Cardiac fibroblast (primary cell): ENCODE measurements around the gene CCDC177.
"Not testable (repeated sequence)": the region's sequence is repeated elsewhere in the genome, so short reads cannot be mapped to it uniquely, and the experiment has no call there.

ENCODE experiments used
- DNase-seq, 2 donors: peaks; one replicate each; pipeline versions ENCODE4 v3.0.0 to v3.0.0-alpha.2; 2010; ENCODE audit warnings: low read depth in 2 of 2
- H3K4me3 ChIP-seq, 2 donors: replicated peaks in 1 of 2; 1 replicate in 1 of 2; 2 replicates in 1 of 2; pipeline ENCODE4 v1.5.1; 2011; ENCODE audit warnings: low read depth in 2 of 2, low read length in 2 of 2, mild to moderate bottlenecking in 2 of 2, moderate library complexity in 1 of 2
- CTCF ChIP-seq: IDR thresholded peaks from one replicate; pipeline ENCODE4 v1.5.1; 2011; ENCODE audit warnings: low read depth, mild to moderate bottlenecking, low read length, inconsistent platforms

Gene CCDC177

DNA sequence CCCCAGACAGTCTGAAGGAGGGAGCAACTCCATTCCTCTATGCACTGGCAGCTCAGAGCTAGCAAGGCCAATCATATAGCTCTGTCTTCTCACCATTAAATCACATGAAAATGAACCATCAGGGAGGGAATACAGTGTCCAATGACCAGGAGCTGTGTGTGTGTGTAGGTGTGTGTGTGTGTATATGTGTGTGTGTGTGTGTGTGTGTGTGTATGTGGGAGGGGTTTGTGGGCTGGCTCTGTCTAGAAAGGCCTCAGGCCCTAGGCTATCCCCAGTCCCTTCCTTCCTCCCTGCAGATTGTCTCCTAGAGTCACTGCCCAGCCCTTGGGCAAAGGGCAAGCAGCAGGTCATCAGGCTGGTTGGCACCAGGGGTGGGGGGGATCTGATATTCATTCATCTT is 31.1 kb upstream of the CCDC177 start:
- TF ChIP-seq CTCF = no peak
- H3K4me3 ChIP-seq = no peak overlapping the region
- DNase-seq = no peak

DNA sequence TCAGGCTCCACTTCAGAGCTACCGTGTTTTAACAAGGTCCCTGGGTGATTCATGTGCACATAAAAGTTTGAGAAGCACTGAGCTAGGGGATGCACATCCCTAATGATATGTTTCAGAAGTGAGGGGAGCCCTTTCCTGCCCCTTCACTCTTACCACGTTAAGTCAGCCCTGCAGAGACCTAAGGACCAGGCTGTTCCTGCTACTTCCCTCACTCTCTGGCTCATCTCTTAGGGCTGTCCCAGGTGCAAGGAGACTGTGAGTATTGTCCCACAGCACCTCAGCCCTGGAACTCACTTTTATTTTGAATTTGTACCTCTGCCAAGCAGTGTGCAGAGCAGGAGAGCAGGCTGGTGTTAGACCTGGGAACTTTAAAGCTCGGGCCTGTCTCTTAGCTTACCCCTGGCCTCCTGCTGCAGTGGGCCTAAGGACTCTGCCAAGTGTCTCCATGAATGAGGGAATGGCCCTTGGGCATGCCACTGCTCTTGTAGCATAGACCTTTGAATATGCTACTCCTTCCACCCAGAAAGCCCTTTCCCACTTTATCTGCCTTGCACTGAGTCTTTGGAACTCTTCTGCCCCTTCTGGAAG is 25.7 kb upstream of the CCDC177 start:
- DNase-seq = no peak
- no peak overlapping the region for H3K4me3 ChIP-seq
- no peak for TF ChIP-seq CTCF

- H3K4me3 ChIP-seq, DNase-seq: not testable (repeated sequence)
These were observed 24.8 kb upstream of the CCDC177 start for GRCh38 chr14:69599431-69599830.

GRCh38 chr14:69595336-69595735 is 20.7 kb upstream of the CCDC177 start:
- TF ChIP-seq CTCF = no peak
- H3K4me3 ChIP-seq = no peak overlapping the region
- DNase-seq = no peak

DNA sequence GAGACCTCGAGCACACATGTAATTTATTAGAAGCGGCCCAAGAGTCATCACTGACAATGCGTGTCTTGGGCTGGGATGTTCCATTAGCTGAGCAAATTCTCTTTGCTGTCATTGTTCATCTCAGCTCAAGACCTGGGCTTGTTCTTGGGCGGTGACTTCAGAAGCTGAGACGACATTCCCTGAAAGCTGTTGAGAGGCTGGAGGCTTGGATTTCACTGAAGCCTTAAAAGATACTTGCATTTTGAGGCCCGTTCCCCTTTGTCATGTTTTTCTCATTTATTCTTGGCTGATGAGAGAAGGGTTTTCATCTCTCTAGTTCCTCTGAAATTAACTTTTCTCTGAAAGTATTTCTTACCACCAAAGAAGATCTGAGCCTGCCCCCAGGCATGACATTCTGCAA is 20.2 kb upstream of the CCDC177 start:
- no peak overlapping the region for H3K4me3 ChIP-seq
- no peak for DNase-seq
- no peak for TF ChIP-seq CTCF

DNA sequence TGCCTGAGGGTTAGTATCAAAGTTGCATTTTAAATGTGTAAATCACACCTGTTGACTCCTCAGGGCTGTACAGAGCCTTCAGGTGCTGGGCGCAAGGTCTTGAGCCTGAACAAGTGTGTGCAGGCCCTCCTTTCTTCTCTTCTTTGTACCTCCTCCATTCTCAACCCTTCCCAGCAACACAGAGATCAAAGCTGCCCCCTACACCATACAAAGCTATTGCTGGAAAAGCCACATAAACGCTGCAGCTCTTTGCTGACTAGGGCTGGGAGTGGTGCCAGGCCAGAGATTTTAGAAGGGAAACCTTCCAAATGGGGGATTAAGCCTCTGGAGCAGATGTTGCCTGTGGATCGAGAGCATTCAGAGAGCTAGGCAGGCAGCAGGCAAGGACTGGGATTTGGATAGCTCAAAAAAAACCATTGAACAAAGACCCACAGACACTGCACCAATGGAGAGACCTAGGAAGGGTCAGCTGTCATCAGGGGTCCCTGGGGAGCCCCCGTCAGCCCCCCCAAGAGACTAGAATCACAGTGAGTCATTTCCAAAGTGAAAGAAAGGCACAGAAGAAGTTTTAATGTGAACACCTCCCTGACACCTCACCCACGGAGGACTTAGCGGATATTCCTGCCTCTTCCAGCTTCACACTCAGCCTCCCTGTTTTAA is 18.5 kb upstream of the CCDC177 start:
- no peak for TF ChIP-seq CTCF
- peak; percentile 79 to 90 for DNase-seq
- peak overlapping the region; percentile 5 to 11 for H3K4me3 ChIP-seq

DNA sequence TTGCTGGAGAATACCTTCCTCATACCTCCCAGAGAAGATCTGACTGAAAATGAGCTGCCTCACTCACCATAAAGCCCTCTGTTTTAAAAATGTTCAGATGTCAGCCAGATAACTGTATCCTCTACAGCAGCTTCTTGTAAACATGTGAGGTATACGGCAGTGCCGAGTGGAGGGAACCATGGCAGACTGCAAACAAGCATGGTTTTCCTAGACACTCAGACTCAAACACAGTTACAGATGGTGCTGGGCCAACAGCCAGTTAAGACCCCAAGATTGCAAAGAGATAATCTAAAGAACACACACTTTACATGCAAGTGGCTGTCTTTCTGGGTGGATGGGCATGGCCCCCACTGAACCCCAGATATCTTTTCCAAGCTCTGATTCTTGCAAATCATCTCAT is 16.6 kb upstream of the CCDC177 start:
- H3K4me3 ChIP-seq = no peak overlapping the region
- no peak for TF ChIP-seq CTCF
- DNase-seq = no peak
